OCI-LY3 (cell line): ENCODE results near the gene RAD51B.

ENCODE experiments used
- H2AFZ ChIP-seq: fragments of 200-600, 300-600 bp; shearing (Covaris generic); 2 replicates; pipeline ENCODE4 v1.6.0; 2014; ENCODE audit warnings: antibody characterized with exemption, low read depth, low read length
- H3K27ac ChIP-seq: fragments of 200-600, 300-600 bp; sonication (generic); 2 replicates; pipeline ENCODE4 v1.5.1; 2014; ENCODE audit warnings: mild to moderate bottlenecking, low read length, moderate library complexity, mixed read lengths
- H3K27me3 ChIP-seq: fragments of 200-600, 300-600 bp; sonication (generic); 2 replicates; pipeline ENCODE4 v1.6.1; 2014; ENCODE audit warnings: low read depth, low read length, mixed read lengths
- H3K36me3 ChIP-seq: fragments of 200-600, 300-600 bp; sonication (generic); replicated peaks from 2 replicates; pipeline ENCODE3; 2014; ENCODE audit warnings: low read depth, low read length, mixed read lengths
- H3K4me1 ChIP-seq: fragments of 300-600, 200-600 bp; sonication (generic); 2 replicates; pipeline ENCODE4 v1.6.1; 2014; ENCODE audit warnings: low read length, mixed read lengths
- H3K4me2 ChIP-seq: fragments of 200-600, 300-600 bp; sonication (generic); 2 replicates; pipeline ENCODE4 v1.6.1; 2014; ENCODE audit warnings: low read length, mixed read lengths
- H3K4me3 ChIP-seq: fragments of 300-600, 200-600 bp; sonication (generic); 2 replicates; pipeline ENCODE4 v1.5.1; 2014; ENCODE audit warnings: antibody characterized with exemption, mild to moderate bottlenecking, low read length, moderate library complexity
- H3K79me2 ChIP-seq: fragments of 300-600, 200-600 bp; shearing (Covaris generic); 2 replicates; pipeline ENCODE4 v1.6.1; 2014; ENCODE audit warnings: mild to moderate bottlenecking, low read length, mixed read lengths
- H3K9ac ChIP-seq: fragments of 300-600, 200-600 bp; shearing (Covaris generic); 2 replicates; pipeline ENCODE4 v1.6.0; 2014; ENCODE audit warnings: mild to moderate bottlenecking, low read length, moderate library complexity
- H3K9me3 ChIP-seq: fragments of 200-600, 300-600 bp; shearing (Covaris generic); 2 replicates; pipeline ENCODE4 v1.6.1; 2014; ENCODE audit warnings: low read length, mixed read lengths; ENCODE audit not compliant: insufficient read depth
- H4K20me1 ChIP-seq: fragments of 200-600, 300-600 bp; sonication (generic); 2 replicates; pipeline ENCODE4 v1.6.1; 2016; ENCODE audit warnings: low read length, mixed read lengths; ENCODE audit not compliant: insufficient read depth
- EZH2phosphoT487 ChIP-seq: fragments of 200-600 bp; shearing (Covaris generic); IDR thresholded peaks from 2 replicates; pipeline ENCODE4 v1.6.1; 2018; ENCODE audit warnings: antibody characterized with exemption, mixed run types, low read depth
- TF ChIP-seq, protein P1 (sequence below): fragments of 200-600, 300-600 bp; sonication (generic); IDR thresholded peaks from 2 replicates; pipeline ENCODE4 v1.5.1; 2014; ENCODE audit warnings: antibody characterized with exemption, low read length, low read depth

The RAD51B gene

DNA sequence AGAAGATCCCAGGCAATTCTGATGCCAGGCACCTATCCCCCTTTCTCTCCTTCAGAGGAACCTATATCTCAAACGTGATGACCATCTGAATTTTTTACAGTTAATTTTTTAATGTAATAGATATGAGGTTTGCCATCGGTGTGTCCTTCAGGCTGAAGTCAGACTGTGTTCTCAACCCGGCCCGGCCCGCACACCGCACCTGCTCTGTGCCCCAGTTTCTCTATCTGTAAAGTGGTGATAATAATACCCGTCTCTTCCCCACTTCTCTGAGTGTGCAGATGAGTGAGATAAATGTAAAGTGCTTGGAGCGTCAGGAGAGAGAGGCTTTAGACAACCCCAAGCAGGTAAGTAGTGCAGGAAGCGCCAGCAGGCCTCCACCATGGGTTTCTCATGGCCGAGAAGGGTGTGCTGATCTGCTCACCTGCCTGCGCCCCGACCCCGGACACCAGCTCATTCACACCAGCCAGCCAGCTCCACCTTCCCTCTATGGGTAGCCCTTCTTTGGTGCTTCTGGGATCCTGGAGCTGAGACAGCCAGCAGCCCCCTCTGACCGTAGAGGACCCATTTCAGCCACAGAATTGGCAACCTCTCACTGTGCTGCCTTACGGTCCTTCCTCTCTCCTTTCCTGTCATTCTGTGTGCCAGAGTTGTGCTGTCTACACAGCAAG, 893.3 kb downstream of the RAD51B start:
- H3K27me3 ChIP-seq, result no peaks in the 10 kb centered on the region
- no peaks in the 10 kb centered on the region for H3K4me1 ChIP-seq

DNA sequence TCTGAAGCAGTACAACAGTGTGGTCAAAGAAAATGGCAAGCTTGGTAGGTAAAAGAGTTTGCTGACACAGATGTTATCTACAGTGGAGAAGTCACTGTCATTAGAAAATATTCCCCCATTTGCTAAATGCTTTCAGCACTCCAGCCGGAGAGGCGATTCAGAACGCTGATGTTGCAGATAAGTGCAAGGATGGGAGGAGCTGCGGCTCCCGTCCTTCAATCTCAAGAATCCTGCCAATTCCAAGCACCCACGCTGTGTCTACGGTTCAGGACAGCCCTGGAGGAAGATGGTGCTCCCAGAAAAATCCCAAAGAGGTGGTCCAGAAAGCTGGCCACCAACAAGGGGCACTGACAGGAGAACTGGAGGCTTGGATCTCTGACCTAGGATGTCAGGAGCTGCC, 894.2 kb downstream of the RAD51B start:
- no peak for TF ChIP-seq EZH2phosphoT487
- TF ChIP-seq, protein P1, sequence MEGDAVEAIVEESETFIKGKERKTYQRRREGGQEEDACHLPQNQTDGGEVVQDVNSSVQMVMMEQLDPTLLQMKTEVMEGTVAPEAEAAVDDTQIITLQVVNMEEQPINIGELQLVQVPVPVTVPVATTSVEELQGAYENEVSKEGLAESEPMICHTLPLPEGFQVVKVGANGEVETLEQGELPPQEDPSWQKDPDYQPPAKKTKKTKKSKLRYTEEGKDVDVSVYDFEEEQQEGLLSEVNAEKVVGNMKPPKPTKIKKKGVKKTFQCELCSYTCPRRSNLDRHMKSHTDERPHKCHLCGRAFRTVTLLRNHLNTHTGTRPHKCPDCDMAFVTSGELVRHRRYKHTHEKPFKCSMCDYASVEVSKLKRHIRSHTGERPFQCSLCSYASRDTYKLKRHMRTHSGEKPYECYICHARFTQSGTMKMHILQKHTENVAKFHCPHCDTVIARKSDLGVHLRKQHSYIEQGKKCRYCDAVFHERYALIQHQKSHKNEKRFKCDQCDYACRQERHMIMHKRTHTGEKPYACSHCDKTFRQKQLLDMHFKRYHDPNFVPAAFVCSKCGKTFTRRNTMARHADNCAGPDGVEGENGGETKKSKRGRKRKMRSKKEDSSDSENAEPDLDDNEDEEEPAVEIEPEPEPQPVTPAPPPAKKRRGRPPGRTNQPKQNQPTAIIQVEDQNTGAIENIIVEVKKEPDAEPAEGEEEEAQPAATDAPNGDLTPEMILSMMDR, result no peak
- no peak overlapping the region for H3K4me3 ChIP-seq
- H3K4me2 ChIP-seq, result no peak overlapping the region
- H3K9me3 ChIP-seq, result no peaks in the 10 kb centered on the region
- no peaks in the 10 kb centered on the region for H4K20me1 ChIP-seq
- no peak overlapping the region for H2AFZ ChIP-seq
- no peak overlapping the region for H3K9ac ChIP-seq
- H3K4me1 ChIP-seq, result no peaks in the 10 kb centered on the region
- H3K27me3 ChIP-seq, result no peaks in the 10 kb centered on the region
- no peaks in the 10 kb centered on the region for H3K79me2 ChIP-seq
- no peak overlapping the region for H3K27ac ChIP-seq
- no peaks in the 10 kb centered on the region for H3K36me3 ChIP-seq

More for the DNA sequence above, 893.3 kb downstream of the RAD51B start:
- Histone ChIP-seq H3K36me3 (no peaks in the 10 kb centered on the region), H3K79me2 (no peaks in the 10 kb centered on the region), H3K9ac (no peak overlapping the region), H3K4me2 (no peak overlapping the region), H2AFZ (no peak overlapping the region), H3K9me3 (no peaks in the 10 kb centered on the region), H3K27ac (no peak overlapping the region), H4K20me1 (no peaks in the 10 kb centered on the region), H3K4me3 (no peak overlapping the region)
- no peak for TF ChIP-seq EZH2phosphoT487
- TF ChIP-seq, protein P1, result no peak

GRCh38 chr14:68714991-68715924, 895.7 kb downstream of the RAD51B start:
- Histone ChIP-seq H3K36me3 (no peaks in the 10 kb centered on the region), H3K79me2 (no peaks in the 10 kb centered on the region), H3K4me2 (no peak overlapping the region), H3K9ac (no peak overlapping the region), H3K27ac (no peak overlapping the region), H4K20me1 (no peaks in the 10 kb centered on the region), H3K4me3 (no peak overlapping the region), H3K4me1 (no peaks in the 10 kb centered on the region), H3K27me3 (peaks cover 3% of the 10 kb centered on the region; the same call in 1 of the 2 replicates), H2AFZ (no peak overlapping the region), H3K9me3 (no peaks in the 10 kb centered on the region)
- TF ChIP-seq EZH2phosphoT487, result no peak
- TF ChIP-seq, protein P1, result peak; percentile 45

GRCh38 chr14:68716698-68717097, 897.1 kb downstream of the RAD51B start:
- Histone ChIP-seq H3K4me1 (no peaks in the 10 kb centered on the region), H3K9ac (no peak overlapping the region), H2AFZ (no peak overlapping the region), H4K20me1 (no peaks in the 10 kb centered on the region), H3K4me2 (no peak overlapping the region), H3K27me3 (peaks cover 3% of the 10 kb centered on the region; the same call in 1 of the 2 replicates), H3K4me3 (no peak overlapping the region), H3K9me3 (no peaks in the 10 kb centered on the region), H3K79me2 (no peaks in the 10 kb centered on the region), H3K36me3 (no peaks in the 10 kb centered on the region), H3K27ac (no peak overlapping the region)
- TF ChIP-seq, protein P1, result no peak
- no peak for TF ChIP-seq EZH2phosphoT487
